Activated T-helper 1 cell treated with anti-CD3 and anti-CD28 coated beads, Interleukin-12 subunit alpha, Interleukin-12 subunit beta, Interleukin-2, Interleukin-4 antibody, amounts not matched to agents 30 ng/mL and 10 ng/mL and 1 ng/mL, durations not matched to agents 14 hours and 24 hours and 36 hours (primary cell): ENCODE measurements around the gene TOR2A. TPM values are rescaled to one million over a fixed set of nuclear protein-coding genes. Genes with fewer than 3 reads are reported as not detected.
A peak's percentile ranks its signal among the peaks of the same experiment; 100 is the strongest.

Source experiments
- DNase-seq: peaks from one replicate; pipeline ENCODE4 v3.0.0; 2021; ENCODE audit warnings: low spot score
- H3K27ac Mint-ChIP-seq: one replicate; pipeline ENCODE4 v1.8.0; 2021; ENCODE audit warnings: mild to moderate bottlenecking, mixed read lengths
- H3K27me3 Mint-ChIP-seq: one replicate; pipeline ENCODE4 v1.8.0; 2022; ENCODE audit warnings: mild to moderate bottlenecking, moderate library complexity, mixed read lengths; ENCODE audit not compliant: insufficient read depth
- H3K36me3 Mint-ChIP-seq: one replicate; pipeline ENCODE4 v1.8.0; 2021; ENCODE audit warnings: low read depth, mixed read lengths
- H3K4me1 Mint-ChIP-seq: one replicate; pipeline ENCODE4 v1.8.0; 2021; ENCODE audit warnings: low read depth, mixed read lengths
- H3K4me3 Mint-ChIP-seq: one replicate; pipeline ENCODE4 v1.8.0; 2021; ENCODE audit warnings: mild to moderate bottlenecking, moderate library complexity, mixed read lengths
- H3K9me3 Mint-ChIP-seq: one replicate; pipeline ENCODE4 v1.8.0; 2021; ENCODE audit warnings: mixed read lengths
- intact Hi-C: fragments of 100-400 bp; cut with micrococcal nuclease; formaldehyde crosslinking; loops from one replicate; pipeline ENCODE4 v1.15.1; 2024
- total RNA-seq: library from RNA; stranded (reverse); gene quantifications from 2 replicates; pipeline ENCODE4 v1.2.3, GENCODE V29; 2022

The TOR2A gene
- total RNA-seq, 1 donor from 2014 or later, result 18.9 TPM

DNA sequence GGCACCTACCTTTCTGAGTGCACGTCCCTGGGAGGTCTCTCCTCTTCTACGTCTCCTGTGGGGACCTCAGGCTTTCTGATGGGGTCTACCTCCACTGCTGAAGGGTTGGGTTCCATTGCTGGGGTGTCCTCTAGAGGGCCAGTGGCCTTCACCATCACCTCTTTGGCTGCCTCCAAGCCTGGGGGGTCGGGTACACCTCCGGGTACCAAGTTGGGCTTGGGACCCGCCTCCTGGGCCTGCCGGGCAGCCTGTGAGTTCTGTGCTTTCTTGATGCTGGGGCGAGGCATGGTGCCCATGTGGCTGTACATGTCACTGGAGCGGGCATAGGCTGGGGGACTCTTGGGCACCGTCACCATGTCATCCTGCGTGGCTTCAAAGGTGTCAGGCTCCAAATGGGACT, 38.9 kb upstream of the TOR2A start:
- peak overlapping the region; percentile 55 for H3K27ac Mint-ChIP-seq
- no peaks in the 10 kb centered on the region for H3K9me3 Mint-ChIP-seq
- intact Hi-C loops, result loop anchor here (5.0 to 10.0 kb wide), 4 partner anchors 202 to 549 kb away; partner anchors contain the start of gene ZNF79
- H3K27me3 Mint-ChIP-seq, result no peaks in the 10 kb centered on the region
- H3K4me3 Mint-ChIP-seq, result peak overlapping the region; percentile 37
- H3K4me1 Mint-ChIP-seq, result peaks cover 62% of the 10 kb centered on the region
- DNase-seq, result no peak
- H3K36me3 Mint-ChIP-seq, result peaks cover 27% of the 10 kb centered on the region

DNA sequence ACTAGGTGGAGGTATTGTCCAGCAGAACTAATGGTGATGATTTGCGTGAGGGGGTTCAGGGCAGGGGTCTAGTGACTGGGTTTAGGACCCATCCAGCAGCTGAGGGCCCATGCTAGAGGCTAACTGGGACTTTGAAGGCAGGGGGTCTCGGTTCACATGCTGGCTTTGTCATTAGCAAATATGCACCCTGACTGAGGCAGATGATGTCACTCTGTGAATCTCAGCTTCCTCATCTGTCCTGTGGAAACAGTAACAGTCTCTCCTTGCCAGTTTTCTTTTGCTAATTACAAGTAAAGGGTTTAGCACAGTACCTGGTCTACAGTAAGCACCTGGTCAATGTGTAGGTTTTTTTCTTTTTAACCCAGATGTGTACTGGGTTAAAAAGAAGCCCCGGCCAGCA, 38.2 kb upstream of the TOR2A start:
- Mint-ChIP-seq H3K4me1 (peaks cover 64% of the 10 kb centered on the region), H3K9me3 (no peaks in the 10 kb centered on the region)
- intact Hi-C loops, result loop anchor here (5.0 to 10.0 kb wide), 4 partner anchors 201 to 548 kb away; partner anchors contain the start of gene ZNF79

DNA sequence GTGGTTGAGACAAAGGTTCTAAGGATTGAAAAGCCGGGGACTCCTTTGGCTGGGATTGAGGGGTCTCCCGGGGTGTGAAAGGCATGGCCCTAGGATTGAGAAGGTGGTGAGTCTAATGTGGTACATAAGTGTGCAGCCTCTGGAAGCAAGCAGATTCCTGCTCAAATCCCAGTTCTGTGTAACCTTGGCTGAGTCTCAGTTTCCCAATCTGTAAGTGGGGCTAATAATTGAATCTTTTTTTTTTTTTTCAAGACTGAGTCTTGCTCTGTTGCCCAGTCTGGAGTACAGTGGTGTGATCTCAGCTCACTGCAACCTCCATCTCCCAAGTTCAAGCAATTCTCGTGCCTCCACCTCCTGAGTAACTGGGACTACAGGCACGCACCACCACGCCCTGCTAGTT, 37.5 kb upstream of the TOR2A start:
- Mint-ChIP-seq H3K36me3 (peaks cover 28% of the 10 kb centered on the region), H3K27ac (peak overlapping the region; percentile 48), H3K27me3 (no peaks in the 10 kb centered on the region), H3K4me1 (peaks cover 63% of the 10 kb centered on the region), H3K9me3 (no peaks in the 10 kb centered on the region), H3K4me3 (no peak overlapping the region)
- DNase-seq, result no peak
- intact Hi-C loops, result loop anchor here (5.0 to 10.0 kb wide), 4 partner anchors 200 to 548 kb away; partner anchors contain the start of gene ZNF79

More for the DNA sequence above, 38.2 kb upstream of the TOR2A start:
- Mint-ChIP-seq H3K27ac (peak overlapping the region; percentile 48), H3K27me3 (no peaks in the 10 kb centered on the region), H3K36me3 (peaks cover 30% of the 10 kb centered on the region), H3K4me3 (no peak overlapping the region)
- DNase-seq, result no peak

DNA sequence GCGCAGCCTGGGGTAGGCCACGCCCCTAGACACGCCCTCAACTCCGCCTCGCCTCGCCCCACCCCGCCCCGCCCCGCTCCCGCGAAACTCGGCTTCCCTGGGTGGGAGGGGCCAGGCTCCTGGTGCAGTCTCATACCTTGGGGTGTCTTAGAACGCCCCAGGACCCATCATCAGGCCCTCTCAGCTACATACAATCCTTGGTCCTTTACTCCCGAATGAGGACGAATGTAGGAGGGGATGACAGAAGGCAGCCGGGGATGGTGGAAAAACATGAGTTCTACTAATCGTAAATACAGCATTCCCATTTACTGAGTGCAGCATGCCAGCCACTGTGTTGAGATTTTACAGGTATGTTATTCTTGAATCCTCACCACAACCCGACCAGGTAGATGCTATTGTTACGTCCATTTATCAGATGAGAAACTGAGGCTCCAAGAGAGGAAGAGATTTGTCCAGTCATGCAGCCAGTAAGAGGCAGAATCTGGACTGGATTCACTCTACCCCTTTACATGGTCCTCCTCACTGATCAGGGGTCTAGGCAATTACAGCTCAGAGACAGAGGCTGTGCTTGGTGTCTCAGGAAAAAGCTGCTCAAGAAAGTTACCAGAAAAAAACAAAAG, 36.6 kb upstream of the TOR2A start:
- no peaks in the 10 kb centered on the region for H3K27me3 Mint-ChIP-seq
- H3K36me3 Mint-ChIP-seq, result peaks cover 33% of the 10 kb centered on the region
- peaks cover 63% of the 10 kb centered on the region for H3K4me1 Mint-ChIP-seq
- H3K9me3 Mint-ChIP-seq, result no peaks in the 10 kb centered on the region
- peak overlapping the region; percentile 86 for H3K4me3 Mint-ChIP-seq
- no peak for DNase-seq
- peak overlapping the region; percentile 90 for H3K27ac Mint-ChIP-seq
- intact Hi-C loops, result loop anchor here (1.0 to 10.0 kb wide), 14 partner anchors 8 to 857 kb away; partner anchors contain the start of genes FPGS, NAIF1, PTRH1 and RALGPS1

DNA sequence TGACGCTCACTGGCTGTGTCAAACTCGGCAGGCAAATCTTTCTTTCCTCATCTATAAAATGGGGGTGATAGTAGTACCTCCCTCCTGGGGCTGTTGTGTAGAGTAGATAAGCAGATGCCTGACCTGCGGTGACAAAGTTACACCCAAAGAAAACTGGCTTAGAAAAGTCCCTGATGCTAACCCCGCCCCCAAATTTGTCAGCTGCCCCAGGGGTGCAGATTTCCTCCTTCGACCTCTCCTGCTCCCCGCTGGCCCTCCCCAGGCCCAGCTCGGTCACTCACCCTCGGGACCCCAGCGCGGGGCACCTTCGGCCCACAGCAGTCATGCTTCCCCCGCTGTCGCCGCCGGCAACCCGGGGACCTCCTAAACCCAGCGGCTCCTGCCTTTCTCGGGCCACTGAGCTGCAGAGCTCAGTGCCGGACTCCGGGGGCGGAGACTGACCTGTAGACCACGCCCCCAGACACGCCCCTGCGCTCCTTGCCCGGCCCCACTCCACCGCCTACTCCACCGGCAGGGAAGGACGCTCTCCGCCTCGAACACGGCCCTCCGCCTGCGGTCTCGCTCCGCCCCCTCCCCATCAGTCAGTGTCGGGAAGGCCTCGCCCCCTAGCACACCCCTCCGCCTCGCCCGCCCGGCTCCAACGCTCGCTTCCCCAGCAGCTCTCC, 35.9 kb upstream of the TOR2A start:
- peak overlapping the region; percentile 86 for H3K4me3 Mint-ChIP-seq
- H3K27me3 Mint-ChIP-seq, result no peaks in the 10 kb centered on the region
- H3K4me1 Mint-ChIP-seq, result peaks cover 63% of the 10 kb centered on the region

DNA sequence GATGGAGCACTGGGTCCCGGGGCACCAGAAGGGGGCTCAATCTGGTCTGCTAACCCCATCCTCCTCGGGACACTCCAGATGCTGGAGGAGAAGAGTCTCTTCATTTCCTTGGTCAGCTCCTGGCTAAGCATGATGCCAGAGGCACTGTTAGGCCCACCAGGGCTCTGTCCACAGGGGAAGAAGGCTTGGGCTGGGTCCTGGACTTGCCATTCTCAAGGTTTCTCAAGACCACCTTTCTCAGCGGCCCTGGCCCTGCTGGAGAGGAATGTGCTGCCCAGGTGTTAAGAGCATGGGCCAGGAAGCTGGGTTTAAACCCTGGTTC, 35.5 kb upstream of the TOR2A start:
- H3K27ac Mint-ChIP-seq, result peak overlapping the region; percentile 90
- peak overlapping the region; percentile 86 for H3K4me3 Mint-ChIP-seq
- peaks cover 40% of the 10 kb centered on the region for H3K36me3 Mint-ChIP-seq
- peaks cover 68% of the 10 kb centered on the region for H3K4me1 Mint-ChIP-seq
- no peaks in the 10 kb centered on the region for H3K9me3 Mint-ChIP-seq
- no peaks in the 10 kb centered on the region for H3K27me3 Mint-ChIP-seq
- intact Hi-C loops, result loop anchor here (2.0 to 10.0 kb wide), 6 partner anchors 158 to 856 kb away; partner anchors contain the start of genes RALGPS1, STXBP1 and ZNF79
- no peak for DNase-seq

More for the DNA sequence above, 35.9 kb upstream of the TOR2A start:
- H3K36me3 Mint-ChIP-seq, result peaks cover 36% of the 10 kb centered on the region
- DNase-seq, result peak; percentile 99
- intact Hi-C loops, result loop anchor here (1.0 to 10.0 kb wide), 14 partner anchors 8 to 856 kb away; partner anchors contain the start of genes FPGS, NAIF1, PTRH1 and RALGPS1
- no peaks in the 10 kb centered on the region for H3K9me3 Mint-ChIP-seq
- peak overlapping the region; percentile 90 for H3K27ac Mint-ChIP-seq

DNA sequence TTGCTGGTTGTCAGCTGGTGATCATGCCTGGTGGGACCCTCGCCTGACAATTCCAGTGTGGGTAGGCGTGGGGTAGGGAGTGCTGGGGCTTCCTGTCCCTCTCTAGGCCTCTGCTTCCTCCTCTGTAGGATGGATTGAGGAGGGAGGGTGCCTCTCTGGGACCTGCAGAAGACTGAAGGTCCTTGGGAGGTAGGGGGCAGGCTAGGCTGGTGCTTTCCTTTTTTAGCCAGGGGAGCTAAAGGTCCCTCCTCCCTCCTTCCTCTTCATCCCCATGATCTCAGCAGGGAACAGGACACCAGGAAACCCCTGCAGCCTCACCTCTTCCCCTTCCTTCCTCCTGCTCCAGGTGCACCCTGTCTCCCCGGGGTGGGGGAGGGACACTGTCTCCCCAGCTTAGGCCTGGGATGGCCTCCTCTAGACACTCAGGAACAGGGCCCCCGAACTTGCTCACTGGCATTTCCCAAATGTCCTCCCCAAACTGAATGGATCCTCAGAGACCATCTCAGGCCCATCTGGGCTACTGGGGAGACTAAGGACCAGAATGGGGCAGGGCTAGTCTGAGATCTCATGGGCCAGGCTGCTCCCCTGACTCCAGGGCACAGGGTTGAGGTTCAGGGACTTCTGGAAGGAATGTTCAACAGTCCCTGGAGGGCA, 35.0 kb upstream of the TOR2A start:
- no peak for DNase-seq
- Mint-ChIP-seq H3K9me3 (no peaks in the 10 kb centered on the region), H3K36me3 (peaks cover 44% of the 10 kb centered on the region), H3K4me3 (peak overlapping the region; percentile 86), H3K27me3 (no peaks in the 10 kb centered on the region), H3K4me1 (peaks cover 73% of the 10 kb centered on the region), H3K27ac (peak overlapping the region; percentile 90)
- intact Hi-C loops, result loop anchor here (2.0 to 10.0 kb wide), 6 partner anchors 157 to 855 kb away; partner anchors contain the start of genes RALGPS1, STXBP1 and ZNF79

DNA sequence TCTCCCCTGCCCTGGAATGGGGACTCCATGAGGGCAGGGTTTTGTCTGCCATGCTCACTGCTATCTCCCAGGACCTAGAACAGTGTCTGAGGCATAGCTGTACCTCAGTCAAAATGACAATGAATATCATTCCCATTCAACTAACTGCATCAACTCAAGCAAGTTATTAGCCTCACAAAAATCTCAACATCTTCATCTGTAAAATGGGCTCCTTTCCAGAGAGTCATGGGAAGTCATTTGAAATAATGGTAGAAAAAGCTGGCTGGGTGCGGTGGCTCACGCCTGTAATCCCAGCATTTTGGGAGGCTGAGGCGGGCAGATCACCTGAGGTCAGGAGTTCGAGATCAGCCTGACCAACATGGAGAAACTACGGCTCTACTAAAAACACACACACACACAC, 34.0 kb upstream of the TOR2A start:
- Mint-ChIP-seq H3K36me3 (peaks cover 47% of the 10 kb centered on the region), H3K9me3 (no peaks in the 10 kb centered on the region), H3K4me3 (peak overlapping the region; percentile 32), H3K27ac (peak overlapping the region; percentile 82), H3K4me1 (peaks cover 70% of the 10 kb centered on the region), H3K27me3 (no peaks in the 10 kb centered on the region)
- DNase-seq, result no peak
- intact Hi-C loops, result no loop called here

DNA sequence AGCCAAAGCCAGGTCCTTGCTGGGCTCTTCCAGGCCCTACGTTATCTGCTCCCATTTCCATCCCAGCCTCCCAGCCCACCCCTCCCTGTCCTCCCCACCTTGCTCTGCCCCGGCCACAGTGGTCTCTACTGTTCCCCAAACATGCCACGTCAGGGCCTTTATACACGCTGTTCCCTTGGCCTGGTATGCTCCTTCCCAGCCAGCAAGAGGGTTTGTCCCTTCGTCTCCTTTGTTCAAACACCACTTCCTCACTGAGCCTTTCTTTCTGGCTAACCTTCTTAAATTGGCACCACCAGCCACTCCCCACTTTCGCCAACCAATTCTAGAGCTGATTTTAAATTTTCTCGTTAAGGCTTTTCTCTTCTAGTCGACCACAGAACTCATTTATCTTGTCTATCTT, 33.6 kb upstream of the TOR2A start:
- Mint-ChIP-seq H3K36me3 (peaks cover 48% of the 10 kb centered on the region), H3K4me1 (peaks cover 71% of the 10 kb centered on the region), H3K27ac (peak overlapping the region; percentile 82), H3K27me3 (no peaks in the 10 kb centered on the region), H3K9me3 (no peaks in the 10 kb centered on the region), H3K4me3 (peak overlapping the region; percentile 32)
- intact Hi-C loops, result no loop called here
- no peak for DNase-seq

DNA sequence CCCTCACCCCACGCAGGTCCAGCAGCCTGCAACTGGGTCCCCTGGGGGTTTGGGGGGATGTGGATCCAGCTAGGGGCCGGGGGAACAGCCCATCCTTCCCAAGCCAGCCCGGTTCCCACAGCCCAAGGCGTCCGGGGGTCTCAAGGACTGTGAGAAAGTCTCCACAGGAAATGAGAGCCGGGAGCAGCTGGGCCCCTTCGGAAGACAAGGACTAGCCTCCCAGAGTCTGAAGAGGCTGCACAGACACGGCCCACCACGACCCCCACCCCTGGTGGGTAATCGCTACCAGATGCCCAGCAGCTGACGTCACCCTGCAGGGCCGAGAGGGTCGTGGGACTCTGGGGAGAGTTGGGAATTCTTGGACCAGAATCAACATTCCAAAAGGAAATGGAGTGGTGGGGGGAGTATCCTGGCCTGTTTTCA, 32.8 kb upstream of the TOR2A start:
- Mint-ChIP-seq H3K4me1 (peaks cover 78% of the 10 kb centered on the region), H3K9me3 (no peaks in the 10 kb centered on the region), H3K4me3 (peak overlapping the region; percentile 31), H3K27me3 (no peaks in the 10 kb centered on the region), H3K36me3 (peaks cover 51% of the 10 kb centered on the region), H3K27ac (peak overlapping the region; percentile 82)
- no peak for DNase-seq
- intact Hi-C loops, result no loop called here

DNA sequence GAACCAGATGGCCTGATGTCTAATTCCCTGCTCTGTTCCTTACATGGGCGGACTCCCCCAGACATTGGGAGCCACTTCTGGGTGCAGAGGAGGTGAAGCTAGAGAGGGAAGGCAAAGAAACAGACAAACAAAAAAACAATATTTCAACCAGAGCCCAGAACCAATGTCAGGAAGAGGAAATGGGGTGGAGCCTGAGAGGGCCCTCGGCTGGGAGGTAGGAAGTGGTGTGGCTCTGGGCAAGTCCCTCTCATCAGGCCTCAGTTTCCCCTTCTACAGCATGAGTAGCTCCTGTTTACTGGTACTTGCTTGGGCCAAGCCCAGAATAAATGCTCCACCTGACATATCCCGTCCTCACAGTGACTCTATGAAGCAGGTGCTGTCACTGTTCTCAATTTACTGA, 32.3 kb upstream of the TOR2A start:
- H3K9me3 Mint-ChIP-seq, result no peaks in the 10 kb centered on the region
- peak overlapping the region; percentile 69 for H3K4me3 Mint-ChIP-seq
- H3K36me3 Mint-ChIP-seq, result peaks cover 54% of the 10 kb centered on the region
- peak; percentile 29 for DNase-seq
- peaks cover 83% of the 10 kb centered on the region for H3K4me1 Mint-ChIP-seq
- intact Hi-C loops, result no loop called here
- peak overlapping the region; percentile 82 for H3K27ac Mint-ChIP-seq
- H3K27me3 Mint-ChIP-seq, result no peaks in the 10 kb centered on the region

DNA sequence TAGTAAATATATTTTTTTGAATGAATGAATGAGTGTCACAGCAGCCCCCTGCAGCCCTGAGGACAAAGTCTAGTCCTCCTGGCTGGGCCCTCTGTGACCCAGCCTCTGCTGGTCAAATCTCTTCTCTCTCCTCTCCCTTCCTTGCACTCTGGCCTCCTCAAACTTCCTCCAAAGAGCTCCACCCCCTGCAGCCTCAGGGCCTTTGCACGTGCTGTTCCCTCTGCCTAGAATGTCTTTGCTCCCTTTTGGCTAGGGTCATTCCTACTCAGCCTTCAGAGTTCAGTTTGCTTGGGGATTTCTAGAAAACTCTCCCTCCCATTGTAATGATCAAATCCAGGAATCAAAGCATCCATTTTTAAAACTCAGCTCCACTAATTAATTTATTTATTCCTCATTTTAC, 30.3 kb upstream of the TOR2A start:
- DNase-seq, result no peak
- Mint-ChIP-seq H3K27ac (no peak overlapping the region), H3K9me3 (no peaks in the 10 kb centered on the region), H3K4me1 (peaks cover 74% of the 10 kb centered on the region), H3K27me3 (no peaks in the 10 kb centered on the region), H3K36me3 (peaks cover 50% of the 10 kb centered on the region), H3K4me3 (no peak overlapping the region)
- intact Hi-C loops, result no loop called here
